Activated naive CD4-positive, alpha-beta T cell treated with anti-CD3 and anti-CD28 coated beads for 36 hours (primary cell): ENCODE results near the gene ARX. TPM values are rescaled to one million over a fixed set of nuclear protein-coding genes. Genes with fewer than 3 reads are reported as not detected.
A peak's percentile ranks its signal among the peaks of the same experiment; 100 is the strongest.

Experiments
- CTCF ChIA-PET: fragments of 350-600 bp; sonication (Branson Sonifier 250); formaldehyde crosslinking; loops from one replicate; lab custom pipeline; 2021; ENCODE audit warnings: antibody characterized with exemption; lab: Charles Lee
- DNase-seq: peaks from one replicate; pipeline ENCODE4 v3.0.0-alpha.2; 2020
- H3K27ac Mint-ChIP-seq: one replicate; pipeline ENCODE4 v1.8.0; 2021; ENCODE audit warnings: mild to moderate bottlenecking, mixed read lengths
- H3K27me3 Mint-ChIP-seq: one replicate; pipeline ENCODE4 v1.8.0; 2021; ENCODE audit warnings: low read depth, mixed read lengths
- H3K36me3 Mint-ChIP-seq: one replicate; pipeline ENCODE4 v1.8.0; 2021; ENCODE audit warnings: low read depth, mixed read lengths
- H3K4me1 Mint-ChIP-seq: one replicate; pipeline ENCODE4 v1.8.0; 2021; ENCODE audit warnings: low read depth, mixed read lengths
- H3K4me3 Mint-ChIP-seq: one replicate; pipeline ENCODE4 v1.8.0; 2021; ENCODE audit warnings: mild to moderate bottlenecking, moderate library complexity, mixed read lengths
- H3K9me3 Mint-ChIP-seq: one replicate; pipeline ENCODE4 v1.8.0; 2021; ENCODE audit warnings: mixed read lengths
- intact Hi-C: fragments of 100-400 bp; cut with micrococcal nuclease; formaldehyde crosslinking; loops from one replicate; pipeline ENCODE4 v1.15.1; 2023
- total RNA-seq, 2 experiments: library from RNA; stranded (reverse); gene quantifications; one replicate each; pipeline ENCODE4 v1.2.3, GENCODE V29; 2021

Gene ARX
- not detected for total RNA-seq

GRCh38 chrX:25015486-25016360, at the start of gene ARX:
Gene ARX (minus strand): TSS chrX:25015965. CDS start chrX:25015737, 228 bp downstream.
- intact Hi-C loops: loop anchor here (10.0 kb wide), 1 partner anchor 641 kb away; no protein-coding TSS in a partner anchor
- no peak within 1 kb of the TSS for H3K27ac Mint-ChIP-seq
- peak; percentile 41 for DNase-seq
- peaks cover 53% of the 10 kb centered on the region for H3K27me3 Mint-ChIP-seq
- no peak within 1 kb of the TSS for H3K4me3 Mint-ChIP-seq
- no peaks in the 10 kb centered on the region for H3K36me3 Mint-ChIP-seq
- peaks cover 13% of the 10 kb centered on the region for H3K4me1 Mint-ChIP-seq
- no peaks in the 10 kb centered on the region for H3K9me3 Mint-ChIP-seq
- CTCF ChIA-PET: interaction anchor here (1.7 kb wide), 1 partner anchor 129 kb away, joined by 4 read pairs; no protein-coding TSS in a partner anchor

- no peaks in the 10 kb centered on the region for H3K36me3 Mint-ChIP-seq
- intact Hi-C loops: no loop called here
- no peaks in the 10 kb centered on the region for H3K27me3 Mint-ChIP-seq
- no peak overlapping the region for H3K4me3 Mint-ChIP-seq
- no peaks in the 10 kb centered on the region for H3K4me1 Mint-ChIP-seq
- H3K9me3 Mint-ChIP-seq: peaks cover 3% of the 10 kb centered on the region
- CTCF ChIA-PET: no interaction called here
- H3K27ac Mint-ChIP-seq: no peak overlapping the region
- DNase-seq: no peak
Observed at GRCh38 chrX:25059273-25059672, 43.5 kb upstream of the ARX start.

GRCh38 chrX:25052798-25053534, 37.2 kb upstream of the ARX start:
- CTCF ChIA-PET: no interaction called here
- Mint-ChIP-seq H3K36me3 (no peaks in the 10 kb centered on the region), H3K9me3 (peaks cover 3% of the 10 kb centered on the region), H3K27me3 (no peaks in the 10 kb centered on the region), H3K4me3 (no peak overlapping the region), H3K4me1 (peaks cover 9% of the 10 kb centered on the region), H3K27ac (no peak overlapping the region)
- intact Hi-C loops: no loop called here
- DNase-seq: no peak

GRCh38 chrX:25049971-25050370, 34.2 kb upstream of the ARX start:
- no peaks in the 10 kb centered on the region for H3K36me3 Mint-ChIP-seq
- intact Hi-C loops: no loop called here
- H3K4me3 Mint-ChIP-seq: no peak overlapping the region
- no peaks in the 10 kb centered on the region for H3K9me3 Mint-ChIP-seq
- no peak overlapping the region for H3K27ac Mint-ChIP-seq
- no peak for DNase-seq
- CTCF ChIA-PET: no interaction called here
- H3K4me1 Mint-ChIP-seq: peaks cover 9% of the 10 kb centered on the region
- no peaks in the 10 kb centered on the region for H3K27me3 Mint-ChIP-seq

GRCh38 chrX:25049357-25049756, 33.6 kb upstream of the ARX start:
- Mint-ChIP-seq H3K4me1 (peaks cover 9% of the 10 kb centered on the region), H3K27me3 (no peaks in the 10 kb centered on the region), H3K36me3 (no peaks in the 10 kb centered on the region), H3K9me3 (no peaks in the 10 kb centered on the region), H3K4me3 (no peak overlapping the region), H3K27ac (no peak overlapping the region)
- no peak for DNase-seq
- CTCF ChIA-PET: interaction anchor here (0.5 kb wide), 1 partner anchor 756 kb away, joined by 3 read pairs; no protein-coding TSS in a partner anchor
- intact Hi-C loops: no loop called here

GRCh38 chrX:25048178-25048577, 32.4 kb upstream of the ARX start:
- no peak overlapping the region for H3K4me3 Mint-ChIP-seq
- no peak for DNase-seq
- peaks cover 9% of the 10 kb centered on the region for H3K4me1 Mint-ChIP-seq
- no peaks in the 10 kb centered on the region for H3K27me3 Mint-ChIP-seq
- intact Hi-C loops: no loop called here
- CTCF ChIA-PET: no interaction called here
- no peaks in the 10 kb centered on the region for H3K9me3 Mint-ChIP-seq
- no peak overlapping the region for H3K27ac Mint-ChIP-seq
- no peaks in the 10 kb centered on the region for H3K36me3 Mint-ChIP-seq

GRCh38 chrX:25043192-25043591, 27.4 kb upstream of the ARX start:
- Mint-ChIP-seq H3K9me3 (no peaks in the 10 kb centered on the region), H3K36me3 (no peaks in the 10 kb centered on the region), H3K27ac (no peak overlapping the region), H3K4me1 (no peaks in the 10 kb centered on the region), H3K27me3 (no peaks in the 10 kb centered on the region), H3K4me3 (no peak overlapping the region)
- intact Hi-C loops: no loop called here
- CTCF ChIA-PET: no interaction called here
- DNase-seq: no peak

GRCh38 chrX:25039036-25039435, 23.3 kb upstream of the ARX start:
- Mint-ChIP-seq H3K4me1 (no peaks in the 10 kb centered on the region), H3K27me3 (no peaks in the 10 kb centered on the region), H3K36me3 (no peaks in the 10 kb centered on the region), H3K9me3 (no peaks in the 10 kb centered on the region), H3K27ac (no peak overlapping the region), H3K4me3 (no peak overlapping the region)
- intact Hi-C loops: no loop called here
- CTCF ChIA-PET: no interaction called here
- no peak for DNase-seq

GRCh38 chrX:25034889-25035288, 19.1 kb upstream of the ARX start:
- CTCF ChIA-PET: no interaction called here
- no peaks in the 10 kb centered on the region for H3K36me3 Mint-ChIP-seq
- H3K4me3 Mint-ChIP-seq: no peak overlapping the region
- no peak for DNase-seq
- intact Hi-C loops: no loop called here
- H3K4me1 Mint-ChIP-seq: no peaks in the 10 kb centered on the region
- no peaks in the 10 kb centered on the region for H3K9me3 Mint-ChIP-seq
- no peak overlapping the region for H3K27ac Mint-ChIP-seq
- H3K27me3 Mint-ChIP-seq: peaks cover 2% of the 10 kb centered on the region

- H3K27ac Mint-ChIP-seq: no peak overlapping the region
- CTCF ChIA-PET: interaction anchor here (1.1 kb wide), 1 partner anchor 9 kb away, joined by 4 read pairs; no protein-coding TSS in a partner anchor
- H3K4me3 Mint-ChIP-seq: no peak overlapping the region
- intact Hi-C loops: loop anchor here (10.0 kb wide), 1 partner anchor 355 kb away; no protein-coding TSS in a partner anchor
- peaks cover 9% of the 10 kb centered on the region for H3K27me3 Mint-ChIP-seq
- H3K4me1 Mint-ChIP-seq: no peaks in the 10 kb centered on the region
- DNase-seq: no peak
- H3K36me3 Mint-ChIP-seq: no peaks in the 10 kb centered on the region
- no peaks in the 10 kb centered on the region for H3K9me3 Mint-ChIP-seq
Observed at GRCh38 chrX:25029288-25029825, 13.6 kb upstream of the ARX start.

GRCh38 chrX:25028726-25029125, 13.0 kb upstream of the ARX start:
- H3K4me3 Mint-ChIP-seq: no peak overlapping the region
- H3K4me1 Mint-ChIP-seq: no peaks in the 10 kb centered on the region
- peaks cover 16% of the 10 kb centered on the region for H3K27me3 Mint-ChIP-seq
- CTCF ChIA-PET: interaction anchor here (1.1 kb wide), 1 partner anchor 8 kb away, joined by 4 read pairs; no protein-coding TSS in a partner anchor
- H3K9me3 Mint-ChIP-seq: no peaks in the 10 kb centered on the region
- no peak for DNase-seq
- no peaks in the 10 kb centered on the region for H3K36me3 Mint-ChIP-seq
- intact Hi-C loops: loop anchor here (10.0 kb wide), 1 partner anchor 354 kb away; no protein-coding TSS in a partner anchor
- H3K27ac Mint-ChIP-seq: no peak overlapping the region

- H3K4me1 Mint-ChIP-seq: peaks cover 11% of the 10 kb centered on the region
- no peaks in the 10 kb centered on the region for H3K9me3 Mint-ChIP-seq
- CTCF ChIA-PET: interaction anchor here (0.6 kb wide), 1 partner anchor 109 kb away, joined by 3 read pairs; no protein-coding TSS in a partner anchor
- intact Hi-C loops: loop anchor here (10.0 kb wide), 1 partner anchor 352 kb away; no protein-coding TSS in a partner anchor
- H3K36me3 Mint-ChIP-seq: no peaks in the 10 kb centered on the region
- no peak overlapping the region for H3K27ac Mint-ChIP-seq
- DNase-seq: no peak
- H3K27me3 Mint-ChIP-seq: peaks cover 29% of the 10 kb centered on the region
- H3K4me3 Mint-ChIP-seq: no peak overlapping the region
Observed at GRCh38 chrX:25026576-25026975, 10.8 kb upstream of the ARX start.
